GM06990 (cell line): ENCODE data around the gene STYK1.
"Not testable (repeated sequence)": the region's sequence is repeated elsewhere in the genome, so short reads cannot be mapped to it uniquely, and the experiment has no call there.

ENCODE experiments used
- DNase-seq: peaks from one replicate; pipeline ENCODE4 v3.0.0-alpha.2; 2011; ENCODE audit not compliant: insufficient read length; ENCODE audit errors: extremely low read depth
- H3K27me3 ChIP-seq: replicated peaks from 2 replicates; pipeline ENCODE4 v1.6.0; 2011; ENCODE audit warnings: low read length; ENCODE audit not compliant: control insufficient read depth, insufficient read depth
- H3K36me3 ChIP-seq: 2 replicates; pipeline ENCODE4 v1.5.1; 2011; ENCODE audit warnings: low read length; ENCODE audit not compliant: control insufficient read depth, insufficient read depth
- H3K4me3 ChIP-seq: replicated peaks from 2 replicates; pipeline ENCODE4 v1.5.1; 2011; ENCODE audit warnings: low read depth, mild to moderate bottlenecking, control low read depth, low read length
- TF ChIP-seq, protein P1 (sequence below): IDR thresholded peaks from 2 replicates; pipeline ENCODE4 v1.5.1; 2011; ENCODE audit warnings: low read length, control low read depth, mild to moderate bottlenecking, inconsistent platforms; ENCODE audit not compliant: insufficient read depth, poor library complexity, severe bottlenecking

Gene STYK1

DNA sequence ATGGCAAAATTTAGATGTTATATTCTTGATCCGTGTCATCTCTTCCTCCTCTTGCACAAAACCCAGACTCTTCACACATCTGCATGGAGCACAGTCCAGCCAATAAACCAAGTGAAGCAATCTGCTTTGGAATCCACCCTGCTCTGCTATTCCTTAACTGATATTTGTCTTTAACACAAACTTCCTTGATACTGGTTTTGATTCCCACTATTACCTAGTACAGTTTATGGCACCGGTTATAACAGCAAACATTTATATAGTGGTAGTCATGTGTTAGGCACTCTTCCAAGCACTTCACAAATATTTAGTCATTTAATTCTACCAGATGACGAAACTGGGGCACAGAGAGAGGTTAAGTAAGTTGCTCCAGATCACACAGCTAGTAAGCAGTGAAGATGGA lies 12.5 kb downstream of the STYK1 start:
- Histone ChIP-seq H3K36me3 (no peaks in the 10 kb centered on the region), H3K4me3 (no peak overlapping the region), H3K27me3 (no peaks in the 10 kb centered on the region)
- no peak for DNase-seq
- TF ChIP-seq, protein P1, sequence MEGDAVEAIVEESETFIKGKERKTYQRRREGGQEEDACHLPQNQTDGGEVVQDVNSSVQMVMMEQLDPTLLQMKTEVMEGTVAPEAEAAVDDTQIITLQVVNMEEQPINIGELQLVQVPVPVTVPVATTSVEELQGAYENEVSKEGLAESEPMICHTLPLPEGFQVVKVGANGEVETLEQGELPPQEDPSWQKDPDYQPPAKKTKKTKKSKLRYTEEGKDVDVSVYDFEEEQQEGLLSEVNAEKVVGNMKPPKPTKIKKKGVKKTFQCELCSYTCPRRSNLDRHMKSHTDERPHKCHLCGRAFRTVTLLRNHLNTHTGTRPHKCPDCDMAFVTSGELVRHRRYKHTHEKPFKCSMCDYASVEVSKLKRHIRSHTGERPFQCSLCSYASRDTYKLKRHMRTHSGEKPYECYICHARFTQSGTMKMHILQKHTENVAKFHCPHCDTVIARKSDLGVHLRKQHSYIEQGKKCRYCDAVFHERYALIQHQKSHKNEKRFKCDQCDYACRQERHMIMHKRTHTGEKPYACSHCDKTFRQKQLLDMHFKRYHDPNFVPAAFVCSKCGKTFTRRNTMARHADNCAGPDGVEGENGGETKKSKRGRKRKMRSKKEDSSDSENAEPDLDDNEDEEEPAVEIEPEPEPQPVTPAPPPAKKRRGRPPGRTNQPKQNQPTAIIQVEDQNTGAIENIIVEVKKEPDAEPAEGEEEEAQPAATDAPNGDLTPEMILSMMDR = no peak

DNA sequence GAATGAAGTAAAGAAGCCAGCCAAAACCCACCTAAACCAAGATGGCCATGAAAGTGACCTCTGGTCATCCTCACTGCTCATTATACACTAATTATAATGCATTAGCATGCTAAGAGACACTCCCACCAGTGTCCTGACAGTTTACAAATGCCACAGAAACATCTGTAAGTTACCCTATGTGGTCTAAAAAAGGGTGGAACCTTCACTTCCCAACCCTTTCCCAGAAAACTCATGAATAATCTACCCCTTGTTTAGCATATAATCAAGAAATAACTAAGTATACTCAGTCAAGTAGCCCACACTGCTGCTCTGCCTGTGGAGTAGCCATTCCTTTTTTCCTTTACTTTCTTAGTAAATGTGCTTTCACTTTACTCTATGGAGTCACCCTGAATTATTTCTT lies 19.8 kb downstream of the STYK1 start:
- Histone ChIP-seq H3K4me3 (no peak overlapping the region), H3K27me3 (no peaks in the 10 kb centered on the region), H3K36me3 (no peaks in the 10 kb centered on the region)
- TF ChIP-seq, protein P1 = no peak
- DNase-seq = no peak

DNA sequence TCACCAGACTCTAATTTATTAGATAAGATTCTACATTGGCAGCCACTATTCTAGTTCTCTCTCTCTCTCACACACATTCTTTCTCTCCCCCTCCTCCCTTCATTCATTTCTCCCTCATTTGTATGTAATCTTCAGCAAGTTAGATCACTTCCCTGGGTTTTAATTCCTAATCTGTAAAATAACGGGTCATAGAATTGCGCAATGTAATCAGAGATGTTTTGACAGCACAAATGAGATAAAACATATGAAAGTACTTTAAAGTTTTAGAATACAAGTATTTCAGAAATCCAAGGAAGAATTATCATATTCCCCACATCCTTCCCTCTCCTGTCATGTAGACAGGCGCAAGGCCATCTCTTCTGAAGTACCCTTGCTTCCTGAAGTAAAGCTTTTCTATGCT lies 21.7 kb downstream of the STYK1 start:
- H3K27me3 ChIP-seq = no peaks in the 10 kb centered on the region
- TF ChIP-seq, protein P1 = no peak
- H3K4me3 ChIP-seq = no peak overlapping the region
- no peaks in the 10 kb centered on the region for H3K36me3 ChIP-seq
- no peak for DNase-seq

DNA sequence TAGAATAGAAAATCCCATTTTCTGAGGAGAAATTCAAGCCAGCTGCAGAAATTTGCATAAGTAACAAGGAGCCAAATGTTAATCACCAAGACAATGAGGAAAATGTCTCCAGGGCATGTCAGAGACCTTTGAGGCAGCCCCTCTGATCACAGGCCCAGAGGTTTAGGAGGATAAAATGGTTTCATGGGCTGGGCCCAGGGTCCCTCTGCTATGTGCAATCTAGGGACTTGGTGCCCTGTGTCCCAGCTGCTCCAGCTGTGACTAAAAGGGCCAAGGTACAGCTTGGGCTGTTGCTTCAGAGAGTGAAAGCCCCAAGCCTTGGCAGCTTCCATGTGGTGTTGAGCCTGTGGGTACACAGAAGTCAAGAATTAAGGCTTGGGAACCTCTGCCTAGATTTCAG lies 27.3 kb downstream of the STYK1 start:
- not testable (repeated sequence) for H3K27me3 ChIP-seq, H3K36me3 ChIP-seq, H3K4me3 ChIP-seq, DNase-seq

DNA sequence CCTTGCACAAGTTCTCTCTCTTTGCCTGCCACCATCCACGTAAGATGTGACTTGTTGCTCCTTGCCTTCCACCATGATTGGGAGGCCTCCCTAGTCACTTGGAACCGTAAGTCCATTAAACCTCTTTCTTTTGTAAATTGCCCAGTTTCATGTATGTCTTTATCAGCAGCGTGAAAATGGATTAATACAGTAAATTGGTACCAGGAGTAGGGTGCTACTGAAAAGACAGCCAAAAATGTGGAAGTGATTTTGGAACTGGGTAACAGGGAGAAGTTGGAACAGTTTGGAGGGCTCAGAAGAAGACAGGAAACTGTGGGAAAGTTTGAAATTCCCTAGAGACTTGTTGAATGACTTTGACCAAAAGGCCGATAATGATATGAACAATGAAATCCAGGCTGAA lies 27.9 kb downstream of the STYK1 start:
- DNase-seq = no peak
- Histone ChIP-seq H3K4me3 (no peak overlapping the region), H3K36me3 (no peaks in the 10 kb centered on the region), H3K27me3 (no peaks in the 10 kb centered on the region)
- TF ChIP-seq, protein P1 = no peak

DNA sequence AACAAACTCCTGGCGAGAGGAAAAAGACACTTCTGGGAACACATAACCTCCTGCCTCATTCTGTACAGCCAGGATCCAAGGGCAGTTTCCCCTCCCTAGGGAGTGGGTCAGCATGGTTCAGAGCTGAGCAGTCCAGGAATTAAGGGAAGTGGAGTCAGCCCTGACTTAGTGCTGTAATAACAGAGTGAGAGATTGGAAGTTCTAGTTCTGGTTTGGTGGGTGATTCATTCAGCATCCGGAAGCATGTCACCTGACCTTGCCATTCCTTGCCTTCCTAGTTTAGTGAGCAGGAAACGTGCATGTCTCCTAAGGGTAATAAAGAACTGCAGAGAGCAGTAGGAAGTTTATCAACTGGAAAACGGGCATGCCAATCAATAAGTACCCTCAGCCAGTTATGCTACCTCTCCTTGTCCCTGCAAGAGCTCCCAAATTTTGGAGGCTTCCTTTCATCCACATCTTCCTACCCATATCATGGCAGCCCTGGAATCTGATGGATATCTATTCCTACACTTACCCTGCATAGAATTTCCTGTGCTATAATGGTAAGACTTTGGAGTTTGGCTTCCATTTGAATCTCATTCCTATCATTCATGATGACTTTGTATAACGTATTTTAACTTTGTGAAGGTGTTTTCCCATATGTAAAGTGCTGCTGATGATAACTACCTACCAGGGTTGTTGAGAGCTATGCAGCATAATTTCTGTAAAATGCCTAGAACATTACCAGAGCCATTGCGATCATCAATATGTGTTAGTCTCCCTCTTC lies 31.9 kb downstream of the STYK1 start:
- no peak for DNase-seq
- TF ChIP-seq, protein P1 = no peak
- Histone ChIP-seq H3K4me3 (no peak overlapping the region), H3K36me3 (no peaks in the 10 kb centered on the region), H3K27me3 (no peaks in the 10 kb centered on the region)
